Liver (tissue), 9 donors: ENCODE data around the gene CEMIP. TPM values are rescaled to one million over a fixed set of nuclear protein-coding genes. Genes with fewer than 3 reads are reported as not detected.

ENCODE experiments used
- DNase-seq: peaks from one replicate; pipeline ENCODE4 v3.0.0-alpha.2; 2017; ENCODE audit warnings: low spot score
- H3K27ac ChIP-seq, 2 donors: one replicate each; pipeline ENCODE4 v1.7.0; 2013; ENCODE audit warnings: inconsistent platforms in 2 of 2, low read length in 2 of 2, control low read depth in 1 of 2, low read depth in 1 of 2, mild to moderate bottlenecking in 1 of 2
- H3K27me3 ChIP-seq, 4 donors: one replicate each; pipeline versions ENCODE4 v1.6.1 to v1.7.0; 2013; ENCODE audit warnings: low read length in 3 of 4, inconsistent platforms in 1 of 4, mild to moderate bottlenecking in 1 of 4, moderate library complexity in 1 of 4; ENCODE audit not compliant: control insufficient read depth in 4 of 4, insufficient read depth in 4 of 4
- H3K36me3 ChIP-seq, 4 donors: one replicate each; pipeline versions ENCODE4 v1.6.1 to v1.7.0; 2013; ENCODE audit warnings: low read length in 3 of 4, mild to moderate bottlenecking in 3 of 4, low read depth in 1 of 4, moderate library complexity in 1 of 4; ENCODE audit not compliant: control insufficient read depth in 4 of 4, insufficient read depth in 3 of 4
- H3K4me1 ChIP-seq, 4 donors: one replicate each; pipeline versions ENCODE4 v1.6.1 to v1.7.0; 2013; ENCODE audit warnings: low read length in 3 of 4, mild to moderate bottlenecking in 3 of 4, moderate library complexity in 1 of 4; ENCODE audit not compliant: control insufficient read depth in 4 of 4, insufficient read depth in 4 of 4
- H3K4me3 ChIP-seq, 3 donors: one replicate each; pipeline versions ENCODE4 v1.6.1 to v1.7.0; 2013; ENCODE audit warnings: low read length in 3 of 3, control low read depth in 1 of 3, low read depth in 1 of 3, mild to moderate bottlenecking in 1 of 3
- H3K9ac ChIP-seq, 2 donors: one replicate each; pipeline ENCODE4 v1.7.0; 2013; ENCODE audit warnings: low read length in 2 of 2, mild to moderate bottlenecking in 2 of 2, moderate library complexity in 2 of 2, control low read depth in 1 of 2, low read depth in 1 of 2
- H3K9me3 ChIP-seq, 4 donors: one replicate each; pipeline versions ENCODE4 v1.6.1 to v1.7.0; 2013; ENCODE audit warnings: low read length in 3 of 4; ENCODE audit not compliant: control insufficient read depth in 4 of 4
- CTCF ChIP-seq: fragments of 150-350 bp; IDR thresholded peaks from 2 replicates; pipeline ENCODE4 v1.5.1; 2017; ENCODE audit warnings: improper control_type of control experiment, low read depth, low read length; ENCODE audit not compliant: missing input control
- EGR1 ChIP-seq, 2 donors: IDR thresholded peaks; 2 replicates each; pipeline ENCODE4 v1.6.1; 2016 to 2018; ENCODE audit warnings: antibody characterized with exemption in 2 of 2, low read depth in 2 of 2
- FOXA1 ChIP-seq: IDR thresholded peaks from 2 replicates; pipeline ENCODE4 v1.6.1; 2016; ENCODE audit warnings: antibody characterized with exemption
- FOXA2 ChIP-seq: IDR thresholded peaks from 2 replicates; pipeline ENCODE4 v1.6.1; 2016; ENCODE audit warnings: antibody characterized with exemption
- HNF4A ChIP-seq, 2 donors: conservative IDR thresholded peaks; 2 replicates each; pipeline ENCODE4 v1.6.1; 2016; ENCODE audit warnings: antibody characterized with exemption in 2 of 2, mild to moderate bottlenecking in 2 of 2
- HNF4G ChIP-seq: IDR thresholded peaks from 2 replicates; pipeline ENCODE4 v1.6.1; 2016; ENCODE audit warnings: antibody characterized with exemption
- JUND ChIP-seq, 2 donors: IDR thresholded peaks; 2 replicates each; pipeline ENCODE4 v1.6.1; 2016; ENCODE audit warnings: antibody characterized with exemption in 2 of 2
- MAX ChIP-seq: IDR thresholded peaks from 2 replicates; pipeline ENCODE4 v1.6.1; 2016; ENCODE audit warnings: antibody characterized with exemption
- NR2F2 ChIP-seq: IDR thresholded peaks from 2 replicates; pipeline ENCODE4 v1.6.1; 2016; ENCODE audit warnings: antibody characterized with exemption
- SP1 ChIP-seq: IDR thresholded peaks from 2 replicates; pipeline ENCODE4 v1.6.1; 2018; ENCODE audit warnings: antibody characterized with exemption, mild to moderate bottlenecking
- YY1 ChIP-seq: IDR thresholded peaks from 2 replicates; pipeline ENCODE4 v1.6.1; 2016; ENCODE audit warnings: antibody characterized with exemption, mild to moderate bottlenecking
- WGBS: extraction: QIAGEN DNeasy Blood & Tissue Kit; methylation state at CpG from one replicate; pipeline ENCODE4 v1.1.7; 2013; 5-methylcytosine and 5-hydroxymethylcytosine counted together
- polyA plus RNA-seq, 2 donors: library from polyadenylated mRNA; stranded (reverse) in 1 of 2; unstranded in 1 of 2; fragments of 200-250 nt in 1 of 2; fragments of >200 nt in 1 of 2; fragmentation: Nextera tagmentation in 1 of 2; extraction: Ambion mirVana in 1 of 2; gene quantifications; one replicate each; pipeline versions ENCODE4 v1.2.1 to v1.2.3, GENCODE V29; 2013 to 2015
- total RNA-seq, 2 donors: library from RNA; depleted of rRNA; stranded (reverse); fragments of >200 nt; gene quantifications; one replicate each; pipeline ENCODE4 v1.2.3, GENCODE V29; 2014
- TF ChIP-seq, protein P1 (sequence below): IDR thresholded peaks from 2 replicates; pipeline ENCODE4 v1.6.1; 2016; ENCODE audit warnings: antibody characterized with exemption
- TF ChIP-seq, protein P2 (sequence below): IDR thresholded peaks from 2 replicates; pipeline ENCODE4 v1.6.1; 2016; ENCODE audit warnings: antibody characterized with exemption
- TF ChIP-seq, protein P3 (sequence below): IDR thresholded peaks from 2 replicates; pipeline ENCODE4 v1.6.1; 2016; ENCODE audit warnings: antibody characterized with exemption, mild to moderate bottlenecking
- donor health status: healthy.
- donor health status: healthy.
- donor health status: healthy.
- donor health status: healthy.
- donor health status: healthy.

The CEMIP gene
- total and polyA plus RNA-seq, 4 donors: under 0.01 to 0.89 (median 0.21) TPM

DNA sequence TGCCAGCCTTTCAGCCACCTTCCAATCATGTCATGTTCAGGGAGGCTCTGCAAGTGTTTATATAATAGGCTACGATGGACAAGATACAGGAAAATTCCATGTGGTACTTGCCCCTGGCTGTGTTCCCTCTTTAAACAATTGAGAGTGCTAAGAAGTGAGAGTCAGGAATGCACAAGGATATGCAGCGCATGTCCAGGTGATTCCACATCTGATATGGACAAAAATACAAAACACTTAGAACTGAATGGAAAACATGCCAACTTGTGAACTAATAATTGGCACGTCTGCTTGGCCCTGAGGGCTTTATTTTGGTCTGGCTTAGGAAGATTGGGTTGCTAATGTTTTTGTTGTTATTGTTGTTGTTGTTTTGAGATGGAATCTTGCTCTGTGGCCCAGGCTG is 100.9 kb downstream of the CEMIP start:
- H3K9me3 ChIP-seq: no peaks in the 10 kb centered on the region
- TF ChIP-seq HNF4G: no peak
- no peaks in the 10 kb centered on the region for H3K27me3 ChIP-seq
- H3K9ac ChIP-seq: no peak overlapping the region
- WGBS: 91% methylated on average over 3 of the region's 3 CpGs
- no peaks in the 10 kb centered on the region for H3K4me1 ChIP-seq
- H3K4me3 ChIP-seq: no peak overlapping the region
- H3K36me3 ChIP-seq: no peaks in the 10 kb centered on the region
- DNase-seq: no peak
- no peak overlapping the region for H3K27ac ChIP-seq

DNA sequence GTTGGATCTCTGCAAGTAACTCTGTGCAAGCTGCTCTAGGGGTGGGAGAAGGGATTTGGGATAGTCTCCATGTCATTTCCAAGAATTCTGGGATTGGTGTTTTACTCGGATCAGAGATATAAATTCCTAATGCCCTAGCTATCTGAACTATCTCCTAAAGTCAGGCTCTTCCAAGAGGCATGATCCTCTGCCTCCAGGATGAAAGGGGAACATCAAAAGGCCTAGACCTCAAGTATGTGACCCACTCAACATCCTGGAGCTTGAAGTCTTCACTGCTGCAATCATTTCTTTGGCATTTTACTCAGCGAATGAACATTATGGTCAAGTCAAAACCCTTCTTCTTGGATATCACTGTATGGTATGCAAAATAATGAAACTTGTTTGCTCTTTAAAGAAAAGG is 104.5 kb downstream of the CEMIP start:
- Histone ChIP-seq H3K36me3 (no peaks in the 10 kb centered on the region), H3K9me3 (no peaks in the 10 kb centered on the region), H3K9ac (no peak overlapping the region), H3K4me1 (no peaks in the 10 kb centered on the region), H3K4me3 (no peak overlapping the region), H3K27ac (no peak overlapping the region), H3K27me3 (no peaks in the 10 kb centered on the region)
- no peak for DNase-seq
- 90% methylated on average over 2 of the region's 2 CpGs for WGBS
- TF ChIP-seq EGR1 (IDR thresholded peaks at IDR 0.05; ENCODE audit: low read depth in 2 of 2) (no peak), YY1 (no peak), HNF4A (conservative IDR thresholded peaks at IDR 0.05) (no peak), NR2F2 (no peak), FOXA1 (no peak), SP1 (no peak), MAX (no peak)
- TF ChIP-seq, protein P1, sequence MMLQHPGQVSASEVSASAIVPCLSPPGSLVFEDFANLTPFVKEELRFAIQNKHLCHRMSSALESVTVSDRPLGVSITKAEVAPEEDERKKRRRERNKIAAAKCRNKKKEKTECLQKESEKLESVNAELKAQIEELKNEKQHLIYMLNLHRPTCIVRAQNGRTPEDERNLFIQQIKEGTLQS: no peak
- TF ChIP-seq, protein P2, sequence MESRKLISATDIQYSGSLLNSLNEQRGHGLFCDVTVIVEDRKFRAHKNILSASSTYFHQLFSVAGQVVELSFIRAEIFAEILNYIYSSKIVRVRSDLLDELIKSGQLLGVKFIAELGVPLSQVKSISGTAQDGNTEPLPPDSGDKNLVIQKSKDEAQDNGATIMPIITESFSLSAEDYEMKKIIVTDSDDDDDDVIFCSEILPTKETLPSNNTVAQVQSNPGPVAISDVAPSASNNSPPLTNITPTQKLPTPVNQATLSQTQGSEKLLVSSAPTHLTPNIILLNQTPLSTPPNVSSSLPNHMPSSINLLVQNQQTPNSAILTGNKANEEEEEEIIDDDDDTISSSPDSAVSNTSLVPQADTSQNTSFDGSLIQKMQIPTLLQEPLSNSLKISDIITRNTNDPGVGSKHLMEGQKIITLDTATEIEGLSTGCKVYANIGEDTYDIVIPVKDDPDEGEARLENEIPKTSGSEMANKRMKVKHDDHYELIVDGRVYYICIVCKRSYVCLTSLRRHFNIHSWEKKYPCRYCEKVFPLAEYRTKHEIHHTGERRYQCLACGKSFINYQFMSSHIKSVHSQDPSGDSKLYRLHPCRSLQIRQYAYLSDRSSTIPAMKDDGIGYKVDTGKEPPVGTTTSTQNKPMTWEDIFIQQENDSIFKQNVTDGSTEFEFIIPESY: no peak

GRCh38 chr15:80885016-80885579 is 105.9 kb downstream of the CEMIP start:
- H3K9me3 ChIP-seq: no peaks in the 10 kb centered on the region
- DNase-seq: no peak
- no peak for TF ChIP-seq EGR1 (IDR thresholded peaks at IDR 0.05; ENCODE audit: low read depth in 2 of 2)
- no peak for TF ChIP-seq MAX
- TF ChIP-seq, protein P3, sequence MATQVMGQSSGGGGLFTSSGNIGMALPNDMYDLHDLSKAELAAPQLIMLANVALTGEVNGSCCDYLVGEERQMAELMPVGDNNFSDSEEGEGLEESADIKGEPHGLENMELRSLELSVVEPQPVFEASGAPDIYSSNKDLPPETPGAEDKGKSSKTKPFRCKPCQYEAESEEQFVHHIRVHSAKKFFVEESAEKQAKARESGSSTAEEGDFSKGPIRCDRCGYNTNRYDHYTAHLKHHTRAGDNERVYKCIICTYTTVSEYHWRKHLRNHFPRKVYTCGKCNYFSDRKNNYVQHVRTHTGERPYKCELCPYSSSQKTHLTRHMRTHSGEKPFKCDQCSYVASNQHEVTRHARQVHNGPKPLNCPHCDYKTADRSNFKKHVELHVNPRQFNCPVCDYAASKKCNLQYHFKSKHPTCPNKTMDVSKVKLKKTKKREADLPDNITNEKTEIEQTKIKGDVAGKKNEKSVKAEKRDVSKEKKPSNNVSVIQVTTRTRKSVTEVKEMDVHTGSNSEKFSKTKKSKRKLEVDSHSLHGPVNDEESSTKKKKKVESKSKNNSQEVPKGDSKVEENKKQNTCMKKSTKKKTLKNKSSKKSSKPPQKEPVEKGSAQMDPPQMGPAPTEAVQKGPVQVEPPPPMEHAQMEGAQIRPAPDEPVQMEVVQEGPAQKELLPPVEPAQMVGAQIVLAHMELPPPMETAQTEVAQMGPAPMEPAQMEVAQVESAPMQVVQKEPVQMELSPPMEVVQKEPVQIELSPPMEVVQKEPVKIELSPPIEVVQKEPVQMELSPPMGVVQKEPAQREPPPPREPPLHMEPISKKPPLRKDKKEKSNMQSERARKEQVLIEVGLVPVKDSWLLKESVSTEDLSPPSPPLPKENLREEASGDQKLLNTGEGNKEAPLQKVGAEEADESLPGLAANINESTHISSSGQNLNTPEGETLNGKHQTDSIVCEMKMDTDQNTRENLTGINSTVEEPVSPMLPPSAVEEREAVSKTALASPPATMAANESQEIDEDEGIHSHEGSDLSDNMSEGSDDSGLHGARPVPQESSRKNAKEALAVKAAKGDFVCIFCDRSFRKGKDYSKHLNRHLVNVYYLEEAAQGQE: no peak
- no peak for TF ChIP-seq YY1
- TF ChIP-seq SP1: no peak
- TF ChIP-seq HNF4A (conservative IDR thresholded peaks at IDR 0.05): no peak
- no peak for TF ChIP-seq JUND (IDR thresholded peaks at IDR 0.05)
- no peak for TF ChIP-seq CTCF
- no peak for TF ChIP-seq FOXA2
- TF ChIP-seq, protein P1: no peak
- TF ChIP-seq, protein P2: no peak
- TF ChIP-seq FOXA1: no peak
- H3K4me3 ChIP-seq: no peak overlapping the region
- no peaks in the 10 kb centered on the region for H3K4me1 ChIP-seq
- no peak overlapping the region for H3K9ac ChIP-seq
- 81% methylated on average over 6 of the region's 6 CpGs for WGBS
- no peaks in the 10 kb centered on the region for H3K36me3 ChIP-seq
- H3K27me3 ChIP-seq: no peaks in the 10 kb centered on the region
- no peak overlapping the region for H3K27ac ChIP-seq
